Colonic mucosa (tissue), 4 donors: ENCODE results near the gene CLDN4. TPM values are rescaled to one million over a fixed set of nuclear protein-coding genes. Genes with fewer than 3 reads are reported as not detected.
A peak's percentile ranks its signal among the peaks of the same experiment; 100 is the strongest.

Source experiments
- DNase-seq: peaks from one replicate; pipeline ENCODE4 v3.0.0-alpha.2; 2020
- H3K27ac ChIP-seq: fragments of 200-600 bp; one replicate; pipeline ENCODE4 v1.8.0; 2021
- H3K27me3 ChIP-seq: fragments of 200-600 bp; one replicate; pipeline ENCODE4 v1.8.0; 2021
- H3K36me3 ChIP-seq: fragments of 200-600 bp; one replicate; pipeline ENCODE4 v1.8.0; 2021
- H3K4me1 ChIP-seq: fragments of 200-600 bp; one replicate; pipeline ENCODE4 v1.8.0; 2021; ENCODE audit warnings: mild to moderate bottlenecking
- H3K4me3 ChIP-seq: fragments of 200-600 bp; one replicate; pipeline ENCODE4 v1.8.0; 2021
- H3K9ac ChIP-seq, 2 donors: one replicate each; pipeline ENCODE4 v1.7.0; 2013; ENCODE audit warnings: control low read depth in 2 of 2, low read depth in 2 of 2, low read length in 2 of 2
- H3K9me3 ChIP-seq: fragments of 200-600 bp; one replicate; pipeline ENCODE4 v1.8.0; 2021
- intact Hi-C: fragments of 100-400 bp; cut with DNase I; formaldehyde crosslinking; loops from one replicate; pipeline ENCODE4 v1.14.1; 2022
- total RNA-seq, 2 donors: library from RNA; stranded (reverse); fragmentation: NEBNext Ultra II Directional in 1 of 2; extraction: Animal tissue kit (Norgen Biotek cat#: 25700) in 1 of 2; gene quantifications; one replicate each; pipeline ENCODE4 v1.2.1, GENCODE V29; 2021
- TF ChIP-seq, protein P1 (sequence below): fragments of 200-600 bp; IDR thresholded peaks from one replicate; pipeline ENCODE4 v1.8.0; 2022; ENCODE audit warnings: antibody characterized with exemption, mild to moderate bottlenecking
- donor health status: healthy.
- donor health status: DM: no; HTN: no; CAD: no.
- donor health status: DM: no; HTN: no; CAD: no.

The CLDN4 gene
- total RNA-seq, 2 donors from 2014 or later: 568 to 932 TPM

DNA sequence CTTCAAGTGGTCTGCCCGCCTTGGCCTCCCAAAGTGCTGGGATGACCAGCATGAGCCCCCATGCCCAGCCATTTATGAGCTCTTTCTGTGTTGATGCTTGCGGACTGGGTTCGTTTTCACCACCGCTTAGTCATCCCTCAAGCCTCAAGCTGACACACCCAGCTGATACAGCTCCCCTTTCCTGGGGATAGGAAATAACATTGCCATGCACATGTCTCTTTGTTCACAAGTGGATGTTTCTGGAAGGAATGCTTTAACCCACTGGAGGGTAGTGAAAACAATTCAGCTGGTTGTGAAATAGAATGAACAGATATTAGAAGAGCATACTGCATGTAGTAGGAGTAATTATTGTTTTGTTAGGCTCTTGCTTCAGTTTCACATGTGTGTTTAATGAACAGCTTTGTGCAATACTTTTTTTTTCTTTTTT lies 20.0 kb downstream of the CLDN4 start:
- intact Hi-C loops: loop anchor here (10.0 kb wide), 1 partner anchor 236 kb away; no protein-coding TSS in a partner anchor
- H3K4me3 ChIP-seq: no peak overlapping the region

GRCh38 chr7:73851410-73852338 lies 20.9 kb downstream of the CLDN4 start:
- no peaks in the 10 kb centered on the region for H3K36me3 ChIP-seq
- H3K9ac ChIP-seq: no peak overlapping the region
- intact Hi-C loops: loop anchor here (10.0 kb wide), 1 partner anchor 237 kb away; no protein-coding TSS in a partner anchor
- H3K27me3 ChIP-seq: no peaks in the 10 kb centered on the region
- TF ChIP-seq, protein P1, sequence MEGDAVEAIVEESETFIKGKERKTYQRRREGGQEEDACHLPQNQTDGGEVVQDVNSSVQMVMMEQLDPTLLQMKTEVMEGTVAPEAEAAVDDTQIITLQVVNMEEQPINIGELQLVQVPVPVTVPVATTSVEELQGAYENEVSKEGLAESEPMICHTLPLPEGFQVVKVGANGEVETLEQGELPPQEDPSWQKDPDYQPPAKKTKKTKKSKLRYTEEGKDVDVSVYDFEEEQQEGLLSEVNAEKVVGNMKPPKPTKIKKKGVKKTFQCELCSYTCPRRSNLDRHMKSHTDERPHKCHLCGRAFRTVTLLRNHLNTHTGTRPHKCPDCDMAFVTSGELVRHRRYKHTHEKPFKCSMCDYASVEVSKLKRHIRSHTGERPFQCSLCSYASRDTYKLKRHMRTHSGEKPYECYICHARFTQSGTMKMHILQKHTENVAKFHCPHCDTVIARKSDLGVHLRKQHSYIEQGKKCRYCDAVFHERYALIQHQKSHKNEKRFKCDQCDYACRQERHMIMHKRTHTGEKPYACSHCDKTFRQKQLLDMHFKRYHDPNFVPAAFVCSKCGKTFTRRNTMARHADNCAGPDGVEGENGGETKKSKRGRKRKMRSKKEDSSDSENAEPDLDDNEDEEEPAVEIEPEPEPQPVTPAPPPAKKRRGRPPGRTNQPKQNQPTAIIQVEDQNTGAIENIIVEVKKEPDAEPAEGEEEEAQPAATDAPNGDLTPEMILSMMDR: no peak
- H3K27ac ChIP-seq: peak overlapping the region; percentile 70
- H3K9me3 ChIP-seq: no peaks in the 10 kb centered on the region
- H3K4me3 ChIP-seq: no peak overlapping the region
- peaks cover 8% of the 10 kb centered on the region for H3K4me1 ChIP-seq
- DNase-seq: no peak

More for the DNA sequence above, 20.0 kb downstream of the CLDN4 start:
- Histone ChIP-seq H3K27ac (peak overlapping the region; percentile 70), H3K9me3 (no peaks in the 10 kb centered on the region), H3K36me3 (no peaks in the 10 kb centered on the region), H3K27me3 (no peaks in the 10 kb centered on the region), H3K4me1 (peaks cover 8% of the 10 kb centered on the region), H3K9ac (peak overlapping the region in 1 of 2 donors; percentile 34)
- peak; percentile 63 for DNase-seq
- TF ChIP-seq, protein P1: no peak

- TF ChIP-seq, protein P1: no peak
- H3K4me1 ChIP-seq: peaks cover 8% of the 10 kb centered on the region
- H3K36me3 ChIP-seq: no peaks in the 10 kb centered on the region
- no peak overlapping the region for H3K27ac ChIP-seq
- no peak for DNase-seq
- intact Hi-C loops: loop anchor here (10.0 kb wide), 1 partner anchor 238 kb away; no protein-coding TSS in a partner anchor
- H3K9me3 ChIP-seq: no peaks in the 10 kb centered on the region
- H3K9ac ChIP-seq: no peak overlapping the region
- no peak overlapping the region for H3K4me3 ChIP-seq
- no peaks in the 10 kb centered on the region for H3K27me3 ChIP-seq
Measured at GRCh38 chr7:73852500-73852899, 21.7 kb downstream of the CLDN4 start.

DNA sequence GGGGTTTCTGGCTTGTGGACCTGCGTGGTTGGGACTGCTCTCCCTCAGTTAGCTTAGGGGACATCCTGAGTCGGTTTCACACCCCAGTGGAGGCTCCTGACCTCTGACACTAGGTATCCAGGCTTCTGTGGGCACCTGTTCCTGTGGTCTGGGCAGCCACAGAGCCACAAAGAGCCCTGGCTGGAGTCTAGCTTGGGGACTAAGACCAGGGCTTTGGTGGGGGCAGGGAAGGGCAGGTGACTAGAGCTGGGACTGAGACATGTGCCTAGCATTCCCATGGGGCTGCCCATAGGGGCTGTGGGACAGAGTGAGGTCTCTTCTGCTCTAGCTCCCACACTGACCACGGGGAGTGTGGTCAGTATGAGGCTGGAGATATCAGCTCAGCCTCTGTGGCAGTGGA lies 26.1 kb downstream of the CLDN4 start:
- Histone ChIP-seq H3K27ac (no peak overlapping the region), H3K9ac (no peak overlapping the region), H3K27me3 (no peaks in the 10 kb centered on the region), H3K9me3 (no peaks in the 10 kb centered on the region), H3K36me3 (no peaks in the 10 kb centered on the region), H3K4me1 (no peaks in the 10 kb centered on the region), H3K4me3 (no peak overlapping the region)
- DNase-seq: no peak
- intact Hi-C loops: loop anchor here (5.0 to 10.0 kb wide), 3 partner anchors 45 to 242 kb away; no protein-coding TSS in a partner anchor
- TF ChIP-seq, protein P1: no peak

- Histone ChIP-seq H3K36me3 (no peaks in the 10 kb centered on the region), H3K4me1 (no peaks in the 10 kb centered on the region), H3K4me3 (no peak overlapping the region), H3K27me3 (no peaks in the 10 kb centered on the region), H3K9me3 (no peaks in the 10 kb centered on the region), H3K9ac (no peak overlapping the region), H3K27ac (no peak overlapping the region)
- TF ChIP-seq, protein P1: no peak
- DNase-seq: no peak
- intact Hi-C loops: loop anchor here (5.0 to 10.0 kb wide), 3 partner anchors 47 to 244 kb away; no protein-coding TSS in a partner anchor
Measured at GRCh38 chr7:73858807-73859206, 28.0 kb downstream of the CLDN4 start.
